Upper lobe of left lung (tissue), 6 donors: ENCODE data around the gene EPHA5. TPM values are rescaled to one million over a fixed set of nuclear protein-coding genes. Genes with fewer than 3 reads are reported as not detected.
"Not testable (repeated sequence)": the region's sequence is repeated elsewhere in the genome, so short reads cannot be mapped to it uniquely, and the experiment has no call there.

ENCODE experiments used
- ATAC-seq, 2 donors: fragments of 200-7000 bp; cut with Tn5 transposase; one replicate each; pipeline ENCODE4 v1.9.1; 2022; ENCODE audit warnings: mild to moderate bottlenecking in 2 of 2, moderate library complexity in 2 of 2; ENCODE audit not compliant: low FRiP score in 2 of 2
- DNase-seq, 2 donors: peaks; one replicate each; pipeline ENCODE4 v3.0.0-alpha.2; 2019 to 2020
- H3K27ac ChIP-seq, 4 donors: fragments of 200-600 bp; sonication (generic); one replicate each; pipeline ENCODE4 v1.5.1; 2016 to 2019
- H3K27me3 ChIP-seq, 4 donors: fragments of 200-600 bp; sonication (generic); one replicate each; pipeline ENCODE4 v1.5.1; 2017 to 2019
- H3K36me3 ChIP-seq, 4 donors: fragments of 200-600 bp; sonication (generic); one replicate each; pipeline ENCODE4 v1.5.1; 2016 to 2019
- H3K4me1 ChIP-seq, 4 donors: fragments of 200-600 bp; sonication (generic); one replicate each; pipeline ENCODE4 v1.5.1; 2018 to 2019
- H3K4me3 ChIP-seq, 4 donors: fragments of 200-600 bp; sonication (generic); one replicate each; pipeline ENCODE4 v1.5.1; 2017 to 2019; ENCODE audit warnings: mild to moderate bottlenecking in 2 of 4, moderate library complexity in 1 of 4
- H3K9me3 ChIP-seq, 4 donors: fragments of 200-600 bp; sonication (generic); one replicate each; pipeline ENCODE4 v1.5.1; 2018 to 2019
- EP300 ChIP-seq, 4 donors: sonication (generic); formaldehyde crosslinking; IDR thresholded peaks; one replicate each; pipeline ENCODE4 v1.5.1; 2017; ENCODE audit warnings: antibody characterized with exemption in 4 of 4, control low read depth in 2 of 4
- POLR2A ChIP-seq, 4 donors: fragments of 450-650 bp; IDR thresholded peaks; one replicate each; pipeline ENCODE4 v1.5.1; 2016 to 2017; ENCODE audit warnings: antibody characterized with exemption in 4 of 4, mild to moderate bottlenecking in 2 of 4
- POLR2AphosphoS5 ChIP-seq, 2 donors: sonication (generic); formaldehyde crosslinking; IDR thresholded peaks; one replicate each; pipeline ENCODE4 v1.5.1; 2017; ENCODE audit warnings: antibody characterized with exemption in 2 of 2
- WGBS, 2 donors: methylation state at CpG; one replicate each; pipeline ENCODE4 v1.1.5; 2017 to 2018; 5-methylcytosine and 5-hydroxymethylcytosine counted together
- total RNA-seq, 6 donors: library from RNA; depleted of rRNA in 4 of 6; stranded (reverse); fragments of >200 nt in 4 of 6; gene quantifications; one replicate each; pipeline versions ENCODE4 v1.1.0 to v1.2.1, GENCODE V29; 2016 to 2021
- TF ChIP-seq, protein P1 (sequence below), 6 experiments: fragments of 450-650 bp in 4 of 6; fragments of 200-600 bp in 2 of 6; sonication (generic) in 2 of 6; IDR thresholded peaks; one replicate each; pipeline ENCODE4 v1.5.1; 2016 to 2019; ENCODE audit warnings: antibody characterized with exemption in 6 of 6
- donor health status: DM: no; HTN: no; CAD: no; lungs with moderate emphysema.
- donor health status: DM: no; HTN: yes; CAD: no; lungs with severe emphysema.

EPHA5 gene
- total RNA-seq, 6 donors from 2014 or later: 0.03 to 0.11 TPM; not detected in 4

DNA sequence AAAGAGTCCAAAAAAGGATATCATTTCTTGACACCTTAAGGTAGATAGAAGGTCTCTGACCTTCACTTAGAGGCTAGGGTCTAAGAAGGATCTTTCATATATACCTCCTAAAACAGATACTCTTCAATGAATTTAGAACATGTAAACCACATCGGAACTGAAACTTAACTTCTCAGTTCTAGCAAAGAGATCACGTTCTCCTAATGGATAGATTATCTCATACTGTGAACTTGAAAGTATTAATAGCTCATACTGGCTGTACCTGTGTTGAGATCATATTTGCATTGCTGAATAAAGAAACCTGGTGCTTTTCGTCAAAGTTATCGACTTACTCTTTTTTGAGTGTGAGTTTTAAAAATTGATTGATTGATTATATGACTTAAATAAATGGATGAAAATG is 353.8 kb downstream of the EPHA5 start:
- ATAC-seq (no peak), DNase-seq (no peak)
- Histone ChIP-seq H3K27me3 (no peaks in the 10 kb centered on the region), H3K36me3 (no peaks in the 10 kb centered on the region), H3K27ac (no peak overlapping the region), H3K4me1 (no peaks in the 10 kb centered on the region), H3K4me3 (no peak overlapping the region), H3K9me3 (no peaks in the 10 kb centered on the region)
- TF ChIP-seq POLR2A (IDR thresholded peaks at IDR 0.05) (no peak), EP300 (IDR thresholded peaks at IDR 0.05) (no peak), POLR2AphosphoS5 (IDR thresholded peaks at IDR 0.05) (no peak)
- TF ChIP-seq, protein P1, sequence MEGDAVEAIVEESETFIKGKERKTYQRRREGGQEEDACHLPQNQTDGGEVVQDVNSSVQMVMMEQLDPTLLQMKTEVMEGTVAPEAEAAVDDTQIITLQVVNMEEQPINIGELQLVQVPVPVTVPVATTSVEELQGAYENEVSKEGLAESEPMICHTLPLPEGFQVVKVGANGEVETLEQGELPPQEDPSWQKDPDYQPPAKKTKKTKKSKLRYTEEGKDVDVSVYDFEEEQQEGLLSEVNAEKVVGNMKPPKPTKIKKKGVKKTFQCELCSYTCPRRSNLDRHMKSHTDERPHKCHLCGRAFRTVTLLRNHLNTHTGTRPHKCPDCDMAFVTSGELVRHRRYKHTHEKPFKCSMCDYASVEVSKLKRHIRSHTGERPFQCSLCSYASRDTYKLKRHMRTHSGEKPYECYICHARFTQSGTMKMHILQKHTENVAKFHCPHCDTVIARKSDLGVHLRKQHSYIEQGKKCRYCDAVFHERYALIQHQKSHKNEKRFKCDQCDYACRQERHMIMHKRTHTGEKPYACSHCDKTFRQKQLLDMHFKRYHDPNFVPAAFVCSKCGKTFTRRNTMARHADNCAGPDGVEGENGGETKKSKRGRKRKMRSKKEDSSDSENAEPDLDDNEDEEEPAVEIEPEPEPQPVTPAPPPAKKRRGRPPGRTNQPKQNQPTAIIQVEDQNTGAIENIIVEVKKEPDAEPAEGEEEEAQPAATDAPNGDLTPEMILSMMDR (IDR thresholded peaks at IDR 0.05): no peak
- 66 to 70% methylated on average over 4 of the region's 4 CpGs for WGBS, 2 donors

DNA sequence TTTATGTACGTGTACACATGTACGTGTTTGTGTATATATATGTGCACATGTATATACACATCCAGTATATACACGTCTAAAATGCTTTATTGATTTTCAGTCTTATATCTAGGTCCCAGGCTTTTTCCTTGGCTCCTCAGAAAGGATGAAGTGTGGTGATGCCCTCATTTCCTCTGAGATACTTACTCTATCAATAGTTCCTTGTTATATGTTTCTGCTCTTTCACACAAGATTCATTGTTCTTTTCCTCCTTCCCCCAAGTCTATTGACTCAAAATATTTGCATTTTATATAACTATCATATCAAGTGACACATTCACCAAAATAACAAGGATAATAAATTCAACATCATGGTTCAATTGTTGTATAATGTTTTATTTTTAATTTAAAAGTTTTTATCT is 359.2 kb downstream of the EPHA5 start:
- TF ChIP-seq POLR2AphosphoS5 (IDR thresholded peaks at IDR 0.05): no peak
- WGBS, 2 donors: 85 to 93% methylated on average over 3 of the region's 3 CpGs

DNA sequence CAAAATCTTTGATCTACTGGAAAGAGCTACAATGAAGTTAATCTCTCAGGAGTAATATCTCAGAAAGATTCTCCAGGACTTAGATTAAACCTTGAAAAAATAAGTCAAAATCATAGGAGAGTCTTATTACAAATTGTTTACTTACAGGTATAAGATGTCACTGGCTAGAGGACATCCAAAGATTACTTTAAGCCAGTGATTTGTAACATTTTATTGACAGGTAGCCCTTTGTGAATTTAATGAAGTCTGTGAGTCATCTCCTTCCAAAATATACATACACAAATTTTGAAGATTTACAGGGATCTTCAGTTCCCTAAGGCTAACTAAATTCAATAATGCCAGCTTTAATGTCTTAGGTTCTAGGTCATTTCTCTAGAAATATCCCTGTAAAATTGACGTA is 359.7 kb downstream of the EPHA5 start:
- Histone ChIP-seq H3K27me3 (no peaks in the 10 kb centered on the region), H3K4me1 (no peaks in the 10 kb centered on the region), H3K27ac (no peak overlapping the region), H3K36me3 (no peaks in the 10 kb centered on the region), H3K9me3 (no peaks in the 10 kb centered on the region), H3K4me3 (no peak overlapping the region)
- no peak for DNase-seq
- ATAC-seq: no peak
- TF ChIP-seq EP300 (IDR thresholded peaks at IDR 0.05) (no peak), POLR2AphosphoS5 (IDR thresholded peaks at IDR 0.05) (no peak), POLR2A (IDR thresholded peaks at IDR 0.05) (no peak)
- TF ChIP-seq, protein P1 (IDR thresholded peaks at IDR 0.05): no peak
- WGBS, 2 donors: 86 to 96% methylated on average over 1 of the region's 1 CpG

More for the DNA sequence above, 359.2 kb downstream of the EPHA5 start:
- no peak for ATAC-seq
- H3K27me3 ChIP-seq: no peaks in the 10 kb centered on the region
- no peak for DNase-seq
- H3K4me3 ChIP-seq: no peak overlapping the region
- no peaks in the 10 kb centered on the region for H3K9me3 ChIP-seq
- no peak overlapping the region for H3K27ac ChIP-seq
- H3K36me3 ChIP-seq: no peaks in the 10 kb centered on the region
- H3K4me1 ChIP-seq: no peaks in the 10 kb centered on the region

DNA sequence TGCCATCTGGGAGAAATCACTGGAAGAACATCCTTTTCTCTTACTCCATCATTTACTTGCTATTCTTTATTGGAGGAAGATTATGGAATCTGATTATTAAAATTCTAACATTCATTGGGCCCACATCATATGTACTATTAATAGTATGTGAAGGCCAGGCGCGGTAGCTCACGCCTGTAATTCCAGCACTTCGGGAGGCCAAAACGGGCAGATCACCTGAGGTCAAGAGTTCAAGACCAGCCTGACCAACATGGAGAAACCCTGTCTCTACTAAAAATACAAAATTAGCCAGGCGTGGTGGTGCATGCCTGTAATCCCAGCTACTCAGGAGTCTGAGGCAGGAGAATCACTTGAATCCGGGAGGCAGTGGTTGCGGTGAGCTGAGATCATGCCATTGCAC is 361.7 kb downstream of the EPHA5 start:
- H3K4me3 ChIP-seq, H3K4me1 ChIP-seq, H3K36me3 ChIP-seq, H3K27me3 ChIP-seq, H3K9me3 ChIP-seq, H3K27ac ChIP-seq, DNase-seq, ATAC-seq: not testable (repeated sequence)
- WGBS, 2 donors: 90 to 92% methylated on average over 8 of the region's 8 CpGs

DNA sequence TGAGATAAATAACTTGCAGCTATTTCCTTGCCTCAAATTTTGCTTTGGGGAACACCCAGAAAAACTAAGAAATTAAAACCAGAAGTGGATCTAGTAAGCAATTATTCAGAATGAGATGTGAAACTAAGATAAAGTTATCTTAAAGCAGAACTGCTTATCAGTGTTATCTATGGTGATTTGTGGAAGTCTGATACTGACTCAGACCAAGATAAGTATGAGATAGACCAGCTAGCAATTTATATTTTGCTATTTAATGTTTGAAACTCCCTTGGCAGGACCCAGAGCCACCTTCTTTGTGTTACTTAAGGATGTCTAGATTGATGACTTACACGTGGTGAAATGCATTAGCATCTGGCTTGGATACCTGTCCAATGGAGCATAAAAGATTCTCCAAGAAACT is 368.1 kb downstream of the EPHA5 start:
- DNase-seq: no peak
- 11 to 19% methylated on average over 1 of the region's 1 CpG for WGBS, 2 donors
- no peak for ATAC-seq
- Histone ChIP-seq H3K27ac (no peak overlapping the region), H3K36me3 (no peaks in the 10 kb centered on the region), H3K4me1 (no peaks in the 10 kb centered on the region), H3K4me3 (no peak overlapping the region), H3K9me3 (no peaks in the 10 kb centered on the region), H3K27me3 (no peaks in the 10 kb centered on the region)
- TF ChIP-seq POLR2AphosphoS5 (IDR thresholded peaks at IDR 0.05): no peak
- TF ChIP-seq POLR2A (IDR thresholded peaks at IDR 0.05): no peak
- TF ChIP-seq EP300 (IDR thresholded peaks at IDR 0.05): no peak
- TF ChIP-seq, protein P1 (IDR thresholded peaks at IDR 0.05): no peak

DNA sequence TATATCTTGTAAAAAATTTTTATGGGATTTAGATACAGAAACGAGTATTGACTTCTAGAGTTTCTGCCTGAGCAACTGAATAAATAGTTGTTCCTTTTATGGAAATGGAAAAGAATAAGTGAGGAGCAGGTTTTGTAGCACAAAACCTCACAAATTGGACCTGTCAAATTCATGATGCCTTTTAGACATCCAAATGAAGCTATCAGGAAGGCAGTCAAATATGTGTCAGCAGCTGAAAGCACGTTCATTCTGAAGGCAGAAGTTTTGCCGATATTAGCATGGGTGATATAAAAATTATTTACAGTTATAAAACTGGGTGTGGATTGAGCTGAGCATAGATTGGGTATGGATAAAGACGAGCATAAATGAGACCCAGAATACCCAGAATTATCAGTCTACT is 374.0 kb downstream of the EPHA5 start:
- Histone ChIP-seq H3K27me3 (no peaks in the 10 kb centered on the region), H3K4me1 (no peaks in the 10 kb centered on the region), H3K4me3 (no peak overlapping the region), H3K9me3 (no peaks in the 10 kb centered on the region), H3K36me3 (no peaks in the 10 kb centered on the region), H3K27ac (no peak overlapping the region)
- DNase-seq (no peak), ATAC-seq (no peak)
- TF ChIP-seq, protein P1 (IDR thresholded peaks at IDR 0.05): no peak
- TF ChIP-seq POLR2AphosphoS5 (IDR thresholded peaks at IDR 0.05) (no peak), POLR2A (IDR thresholded peaks at IDR 0.05) (no peak), EP300 (IDR thresholded peaks at IDR 0.05) (no peak)
- 73 to 75% methylated on average over 4 of the region's 4 CpGs for WGBS, 2 donors
